GM12873 (cell line): Measurements from ENCODE around the gene LRIG2.

Experiments used
- CTCF ChIP-seq: IDR thresholded peaks from 2 replicates; pipeline ENCODE4 v1.5.1; 2012; ENCODE audit warnings: low read depth, mild to moderate bottlenecking, moderate library complexity, low read length, control low read depth; ENCODE audit not compliant: insufficient read depth; ENCODE audit errors: missing control alignments

LRIG2 gene

GRCh38 chr1:113036639-113037321 lies 36.2 kb upstream of the LRIG2 start:
- TF ChIP-seq CTCF: no peak

GRCh38 chr1:113040041-113040440 lies 33.0 kb upstream of the LRIG2 start:
- no peak for TF ChIP-seq CTCF

GRCh38 chr1:113040718-113041412 lies 32.1 kb upstream of the LRIG2 start:
- no peak for TF ChIP-seq CTCF

GRCh38 chr1:113041569-113042284 lies 31.3 kb upstream of the LRIG2 start:
- no peak for TF ChIP-seq CTCF

- peak; percentile 66 for TF ChIP-seq CTCF
These were observed 30.5 kb upstream of the LRIG2 start for GRCh38 chr1:113042285-113043143.

- TF ChIP-seq CTCF: no peak
These were observed 26.4 kb upstream of the LRIG2 start for GRCh38 chr1:113046569-113046968.
